ENCODE measurements around the gene WNK3.

WNK3 gene

GRCh38 chrX:54288277-54288676 lies 69.6 kb downstream of the WNK3 start:
- no peak for DNase-seq (ENCODE audit: low read depth in 1 of 2, low spot score in 1 of 2)
- Histone ChIP-seq H3K4me3 (replicated peaks; ENCODE audit: insufficient read depth, low read length) (no peak overlapping the region), H3K27ac (replicated peaks) (no peak overlapping the region), H3K27me3 (ENCODE audit: insufficient read depth, poor library complexity, severe bottlenecking) (peaks cover 6% of the 10 kb centered on the region)
- TF ChIP-seq, protein P1, sequence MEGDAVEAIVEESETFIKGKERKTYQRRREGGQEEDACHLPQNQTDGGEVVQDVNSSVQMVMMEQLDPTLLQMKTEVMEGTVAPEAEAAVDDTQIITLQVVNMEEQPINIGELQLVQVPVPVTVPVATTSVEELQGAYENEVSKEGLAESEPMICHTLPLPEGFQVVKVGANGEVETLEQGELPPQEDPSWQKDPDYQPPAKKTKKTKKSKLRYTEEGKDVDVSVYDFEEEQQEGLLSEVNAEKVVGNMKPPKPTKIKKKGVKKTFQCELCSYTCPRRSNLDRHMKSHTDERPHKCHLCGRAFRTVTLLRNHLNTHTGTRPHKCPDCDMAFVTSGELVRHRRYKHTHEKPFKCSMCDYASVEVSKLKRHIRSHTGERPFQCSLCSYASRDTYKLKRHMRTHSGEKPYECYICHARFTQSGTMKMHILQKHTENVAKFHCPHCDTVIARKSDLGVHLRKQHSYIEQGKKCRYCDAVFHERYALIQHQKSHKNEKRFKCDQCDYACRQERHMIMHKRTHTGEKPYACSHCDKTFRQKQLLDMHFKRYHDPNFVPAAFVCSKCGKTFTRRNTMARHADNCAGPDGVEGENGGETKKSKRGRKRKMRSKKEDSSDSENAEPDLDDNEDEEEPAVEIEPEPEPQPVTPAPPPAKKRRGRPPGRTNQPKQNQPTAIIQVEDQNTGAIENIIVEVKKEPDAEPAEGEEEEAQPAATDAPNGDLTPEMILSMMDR (IDR thresholded peaks at IDR 0.05; ENCODE audit: insufficient read depth, low read length): no peak
- TF ChIP-seq REST (IDR thresholded peaks at IDR 0.05; ENCODE audit: insufficient replicate concordance, low read depth) (no peak), SPI1 (IDR thresholded peaks at IDR 0.05; ENCODE audit: borderline replicate concordance, low read depth) (no peak), POLR2AphosphoS5 (IDR thresholded peaks at IDR 0.05; ENCODE audit: low read depth) (no peak), GABPA (IDR thresholded peaks at IDR 0.05; ENCODE audit: low read depth) (no peak)

GRCh38 chrX:54281676-54282075 lies 76.2 kb downstream of the WNK3 start:
- TF ChIP-seq POLR2AphosphoS5 (IDR thresholded peaks at IDR 0.05; ENCODE audit: low read depth) (no peak), GABPA (IDR thresholded peaks at IDR 0.05; ENCODE audit: low read depth) (no peak), REST (IDR thresholded peaks at IDR 0.05; ENCODE audit: insufficient replicate concordance, low read depth) (no peak), SPI1 (IDR thresholded peaks at IDR 0.05; ENCODE audit: borderline replicate concordance, low read depth) (no peak)
- TF ChIP-seq, protein P1 (IDR thresholded peaks at IDR 0.05; ENCODE audit: insufficient read depth, low read length): no peak
- Histone ChIP-seq H3K4me3 (replicated peaks; ENCODE audit: insufficient read depth, low read length) (no peak overlapping the region), H3K27me3 (ENCODE audit: insufficient read depth, poor library complexity, severe bottlenecking) (no peaks in the 10 kb centered on the region), H3K27ac (replicated peaks) (no peak overlapping the region)
- no peak for DNase-seq (ENCODE audit: low read depth in 1 of 2, low spot score in 1 of 2)

- Histone ChIP-seq H3K27me3 (ENCODE audit: insufficient read depth, poor library complexity, severe bottlenecking) (no peaks in the 10 kb centered on the region), H3K27ac (replicated peaks) (no peak overlapping the region), H3K4me3 (replicated peaks; ENCODE audit: insufficient read depth, low read length) (no peak overlapping the region)
- TF ChIP-seq REST (IDR thresholded peaks at IDR 0.05; ENCODE audit: insufficient replicate concordance, low read depth) (no peak), POLR2AphosphoS5 (IDR thresholded peaks at IDR 0.05; ENCODE audit: low read depth) (no peak), GABPA (IDR thresholded peaks at IDR 0.05; ENCODE audit: low read depth) (no peak), SPI1 (IDR thresholded peaks at IDR 0.05; ENCODE audit: borderline replicate concordance, low read depth) (no peak)
- TF ChIP-seq, protein P1 (IDR thresholded peaks at IDR 0.05; ENCODE audit: insufficient read depth, low read length): no peak
- no peak for DNase-seq (ENCODE audit: low read depth in 1 of 2, low spot score in 1 of 2)
Observed at GRCh38 chrX:54280466-54280865, 77.4 kb downstream of the WNK3 start.
